H1 (cell line): ENCODE data around the gene RAB41. TPM values are rescaled to one million over a fixed set of nuclear protein-coding genes. Genes with fewer than 3 reads are reported as not detected.
A peak's percentile ranks its signal among the peaks of the same experiment; 100 is the strongest.

Experiments used
- CTCF ChIA-PET: fragments of 300-600 bp; sonication (Branson Sonifier 250); formaldehyde crosslinking; loops from one replicate; lab custom pipeline; 2021; ENCODE audit not compliant: partially characterized antibody; lab: Charles Lee
- POLR2A ChIA-PET: fragments of 300-600 bp; sonication (Branson Sonifier 250); formaldehyde crosslinking; loops from one replicate; lab custom pipeline; 2021; ENCODE audit warnings: inconsistent platforms; ENCODE audit not compliant: partially characterized antibody; lab: Charles Lee
- DNase-seq, 2 experiments: peaks; one replicate each; pipeline versions ENCODE4 v3.0.0 to v3.0.0-alpha.2; 2010 to 2022; ENCODE audit warnings: low spot score in 2 of 2, low read depth in 1 of 2, mixed read lengths in 1 of 2
- FAIRE-seq: peaks from 2 replicates; lab custom pipeline; 2011; peaks lifted over from hg19 to GRCh38; lab: Jason Lieb, UNC
- H2AFZ ChIP-seq: 2 replicates; pipeline ENCODE4 v1.8.1; 2012; ENCODE audit warnings: low read length, inconsistent platforms
- H2AK5ac ChIP-seq: 2 replicates; pipeline ENCODE4 v1.6.1; 2013; ENCODE audit warnings: low read depth, low read length
- H2BK120ac ChIP-seq: replicated peaks from 2 replicates; pipeline ENCODE3; 2013; ENCODE audit warnings: low read depth, low read length, inconsistent platforms
- H2BK12ac ChIP-seq: 2 replicates; pipeline ENCODE4 v1.6.1; 2013; ENCODE audit warnings: low read depth, low read length
- H2BK15ac ChIP-seq: 2 replicates; pipeline ENCODE4 v1.6.1; 2013; ENCODE audit warnings: low read length
- H2BK20ac ChIP-seq: 2 replicates; pipeline ENCODE4 v1.6.1; 2013; ENCODE audit warnings: low read length
- H2BK5ac ChIP-seq: 2 replicates; pipeline ENCODE4 v1.6.1; 2013; ENCODE audit warnings: low read depth, low read length
- H3K14ac ChIP-seq: 2 replicates; pipeline ENCODE4 v1.6.1; 2013; ENCODE audit warnings: inconsistent platforms; ENCODE audit not compliant: insufficient read length
- H3K18ac ChIP-seq: 2 replicates; pipeline ENCODE4 v1.6.1; 2013; ENCODE audit warnings: low read length; ENCODE audit errors: extremely low read depth
- H3K23ac ChIP-seq: 2 replicates; pipeline ENCODE4 v1.6.1; 2013; ENCODE audit warnings: inconsistent platforms; ENCODE audit not compliant: insufficient read length
- H3K23me2 ChIP-seq: 2 replicates; pipeline ENCODE4 v1.6.1; 2013; ENCODE audit warnings: low read depth, low read length
- H3K27ac ChIP-seq: 2 replicates; pipeline ENCODE4 v1.6.1; 2011; ENCODE audit warnings: low read depth, low read length, inconsistent platforms
- H3K27me3 ChIP-seq, 4 experiments: replicated peaks in 1 of 4; 1 replicate in 1 of 4; 2 replicates in 3 of 4; pipeline versions ENCODE4 v1.6.1 to v1.8.1; 2011 to 2013; ENCODE audit warnings: low read length in 3 of 4, mild to moderate bottlenecking in 3 of 4, inconsistent platforms in 2 of 4, mixed read lengths in 2 of 4, moderate library complexity in 1 of 4; ENCODE audit not compliant: control insufficient read depth in 3 of 4, insufficient read depth in 3 of 4; ENCODE audit errors: extremely low read depth in 1 of 4
- H3K36me3 ChIP-seq, 4 experiments: 2 replicates each; pipeline versions ENCODE4 v1.6.1 to v1.8.1; 2011 to 2013; ENCODE audit warnings: mild to moderate bottlenecking in 4 of 4, low read length in 3 of 4, moderate library complexity in 2 of 4, control low read depth in 1 of 4, inconsistent platforms in 1 of 4; ENCODE audit not compliant: insufficient read depth in 4 of 4, control insufficient read depth in 2 of 4
- H3K4ac ChIP-seq: replicated peaks from 2 replicates; pipeline ENCODE3; 2013; ENCODE audit warnings: low read length, low read depth, mixed read lengths, inconsistent platforms; ENCODE audit not compliant: insufficient read length
- H3K4me1 ChIP-seq, 4 experiments: replicated peaks in 1 of 4; 1 replicate in 1 of 4; 2 replicates in 3 of 4; pipeline versions ENCODE4 v1.6.1 to v1.8.1; 2011 to 2013; ENCODE audit warnings: low read length in 3 of 4, inconsistent platforms in 2 of 4, mixed read lengths in 1 of 4; ENCODE audit not compliant: insufficient read depth in 4 of 4, control insufficient read depth in 3 of 4
- H3K4me2 ChIP-seq, 2 experiments: 2 replicates each; pipeline versions ENCODE4 v1.6.1 to v1.8.1; 2011 to 2013; ENCODE audit warnings: low read depth in 2 of 2, low read length in 2 of 2, control low read depth in 1 of 2, inconsistent platforms in 1 of 2, mild to moderate bottlenecking in 1 of 2; ENCODE audit not compliant: insufficient read depth in 1 of 2
- H3K4me3 ChIP-seq, 4 experiments: fragments of 200-600, 300-600 bp in 1 of 4; sonication (generic), shearing (Covaris generic), sonication (Bioruptor Twin) in 1 of 4; 2 replicates each; pipeline versions ENCODE4 v1.5.1 to v1.8.1; 2011 to 2016; ENCODE audit warnings: low read length in 4 of 4, low read depth in 3 of 4, control low read depth in 2 of 4, inconsistent platforms in 2 of 4, mild to moderate bottlenecking in 2 of 4, mixed read lengths in 1 of 4, moderate library complexity in 1 of 4; ENCODE audit not compliant: insufficient read depth in 2 of 4; ENCODE audit errors: extremely low read depth in 1 of 4
- H3K56ac ChIP-seq: replicated peaks from 2 replicates; pipeline ENCODE3; 2013; ENCODE audit warnings: low read depth, mild to moderate bottlenecking, mixed read lengths, low read length, inconsistent platforms; ENCODE audit not compliant: insufficient read length
- H3K79me1 ChIP-seq: 2 replicates; pipeline ENCODE4 v1.6.1; 2013; ENCODE audit warnings: low read depth, low read length, control low read depth
- H3K79me2 ChIP-seq, 2 experiments: 2 replicates each; pipeline versions ENCODE4 v1.6.1 to v1.8.1; 2012 to 2013; ENCODE audit warnings: low read length in 2 of 2, mild to moderate bottlenecking in 2 of 2, inconsistent platforms in 1 of 2; ENCODE audit not compliant: insufficient read depth in 2 of 2, control insufficient read depth in 1 of 2
- H3K9ac ChIP-seq, 4 experiments: replicated peaks in 1 of 4; 1 replicate in 1 of 4; 2 replicates in 3 of 4; pipeline versions ENCODE4 v1.6.1 to v1.8.1; 2011 to 2013; ENCODE audit warnings: low read depth in 3 of 4, low read length in 3 of 4, control low read depth in 2 of 4, mild to moderate bottlenecking in 2 of 4, moderate library complexity in 2 of 4, inconsistent platforms in 1 of 4; ENCODE audit errors: extremely low read depth in 1 of 4
- H3K9me3 ChIP-seq, 2 experiments: 2 replicates each; pipeline versions ENCODE4 v1.6.1 to v1.8.1; 2012 to 2013; ENCODE audit warnings: mild to moderate bottlenecking in 2 of 2, moderate library complexity in 2 of 2, control low read depth in 1 of 2, inconsistent platforms in 1 of 2, low read depth in 1 of 2, low read length in 1 of 2, mixed read lengths in 1 of 2; ENCODE audit not compliant: insufficient read depth in 2 of 2
- H4K20me1 ChIP-seq, 2 experiments: replicated peaks in 1 of 2; 2 replicates each; pipeline versions ENCODE3 to v1.8.1; 2011 to 2013; ENCODE audit warnings: inconsistent platforms in 2 of 2, low read length in 2 of 2, mild to moderate bottlenecking in 1 of 2; ENCODE audit not compliant: insufficient read depth in 2 of 2, control insufficient read depth in 1 of 2
- H4K5ac ChIP-seq: 2 replicates; pipeline ENCODE4 v1.6.1; 2013; ENCODE audit warnings: low read length, low read depth, mixed read lengths, inconsistent platforms; ENCODE audit not compliant: insufficient read length
- H4K8ac ChIP-seq: 2 replicates; pipeline ENCODE4 v1.8.0; 2013; ENCODE audit warnings: mild to moderate bottlenecking, moderate library complexity, low read length, inconsistent platforms; ENCODE audit not compliant: insufficient read depth; ENCODE audit errors: extremely low read depth
- H4K91ac ChIP-seq: replicated peaks from 2 replicates; pipeline ENCODE3; 2013; ENCODE audit warnings: low read length, mixed read lengths, inconsistent platforms; ENCODE audit not compliant: insufficient read length
- JUN ChIP-seq: IDR thresholded peaks from 2 replicates; pipeline ENCODE4 v1.6.1; 2011; ENCODE audit warnings: low read depth, mild to moderate bottlenecking, improper control_type of control experiment, low read length
- KDM4A ChIP-seq: IDR thresholded peaks from one replicate; pipeline ENCODE4 v1.7.1; 2012; ENCODE audit warnings: low read depth, mild to moderate bottlenecking, moderate library complexity, low read length, inconsistent platforms; ENCODE audit not compliant: severe bottlenecking
- KDM5A ChIP-seq: fragments of 200-600 bp; IDR thresholded peaks from 2 replicates; pipeline ENCODE4 v1.7.1; 2012; ENCODE audit warnings: mild to moderate bottlenecking, low read length, inconsistent platforms, mixed read lengths
- POU5F1 ChIP-seq: IDR thresholded peaks from 2 replicates; pipeline ENCODE4 v1.6.1; 2011; ENCODE audit warnings: low read depth, mild to moderate bottlenecking, low read length, moderate library complexity
- SAP30 ChIP-seq: fragments of 300-600 bp; sonication (generic); IDR thresholded peaks from 2 replicates; pipeline ENCODE4 v1.7.1; 2012; ENCODE audit warnings: low read length, moderate library complexity, mild to moderate bottlenecking, inconsistent platforms; ENCODE audit not compliant: insufficient read depth, insufficient replicate concordance
- TAF1 ChIP-seq: IDR thresholded peaks from 2 replicates; pipeline ENCODE4 v1.6.1; 2011; ENCODE audit warnings: mild to moderate bottlenecking, low read depth, low read length
- TEAD4 ChIP-seq: IDR thresholded peaks from 2 replicates; pipeline ENCODE4 v1.6.1; 2012; ENCODE audit warnings: low read depth, low read length, inconsistent platforms, mixed read lengths
- WGBS, 2 experiments: shearing (Covaris generic) in 1 of 2; methylation state at CpG; one replicate each; pipeline versions ENCODE4 v1.1.6 to v1.1.7; 2013 to 2015; ENCODE audit warnings: low lambda C conversion rate in 2 of 2, mixed read lengths in 2 of 2, inconsistent platforms in 1 of 2, low coverage in 1 of 2, missing lambda C conversion rate in 1 of 2; ENCODE audit not compliant: insufficient replicate concordance in 2 of 2, insufficient coverage in 1 of 2, insufficient read length in 1 of 2; ENCODE audit errors: extremely low coverage in 1 of 2, missing lambda C conversion rate in 1 of 2; 5-methylcytosine and 5-hydroxymethylcytosine counted together
- polyA plus RNA-seq, 7 experiments: library from polyadenylated mRNA; depleted of rRNA in 3 of 7; stranded (reverse) in 5 of 7; unstranded in 2 of 7; fragments of >200 nt in 5 of 7; fragments of 200-250 nt in 2 of 7; gene quantifications; 1 replicate in 5 of 7; 2 replicates in 1 of 7; 4 replicates in 1 of 7; pipeline versions ENCODE4 v1.2.1 to v1.2.3, GENCODE V29; 2011 to 2013; ENCODE audit warnings: missing spikeins in 2 of 7, mixed read lengths in 2 of 7
- total RNA-seq: library from RNA; stranded (reverse); fragmentation: NEBNext Ultra II Directional; extraction: Animal tissue kit (Norgen Biotek cat#: 25700); gene quantifications from 2 replicates; pipeline ENCODE4 v1.2.1, GENCODE V29; 2021
- TF ChIP-seq, protein P1 (sequence below): IDR thresholded peaks from 2 replicates; pipeline ENCODE4 v1.6.1; 2012; ENCODE audit warnings: low read length, inconsistent platforms

RAB41 gene
- total and polyA plus RNA-seq, 2 of the 8 experiments (the other 6 are each of a cell fraction or from before 2014, with no cell fraction given), result not detected

DNA sequence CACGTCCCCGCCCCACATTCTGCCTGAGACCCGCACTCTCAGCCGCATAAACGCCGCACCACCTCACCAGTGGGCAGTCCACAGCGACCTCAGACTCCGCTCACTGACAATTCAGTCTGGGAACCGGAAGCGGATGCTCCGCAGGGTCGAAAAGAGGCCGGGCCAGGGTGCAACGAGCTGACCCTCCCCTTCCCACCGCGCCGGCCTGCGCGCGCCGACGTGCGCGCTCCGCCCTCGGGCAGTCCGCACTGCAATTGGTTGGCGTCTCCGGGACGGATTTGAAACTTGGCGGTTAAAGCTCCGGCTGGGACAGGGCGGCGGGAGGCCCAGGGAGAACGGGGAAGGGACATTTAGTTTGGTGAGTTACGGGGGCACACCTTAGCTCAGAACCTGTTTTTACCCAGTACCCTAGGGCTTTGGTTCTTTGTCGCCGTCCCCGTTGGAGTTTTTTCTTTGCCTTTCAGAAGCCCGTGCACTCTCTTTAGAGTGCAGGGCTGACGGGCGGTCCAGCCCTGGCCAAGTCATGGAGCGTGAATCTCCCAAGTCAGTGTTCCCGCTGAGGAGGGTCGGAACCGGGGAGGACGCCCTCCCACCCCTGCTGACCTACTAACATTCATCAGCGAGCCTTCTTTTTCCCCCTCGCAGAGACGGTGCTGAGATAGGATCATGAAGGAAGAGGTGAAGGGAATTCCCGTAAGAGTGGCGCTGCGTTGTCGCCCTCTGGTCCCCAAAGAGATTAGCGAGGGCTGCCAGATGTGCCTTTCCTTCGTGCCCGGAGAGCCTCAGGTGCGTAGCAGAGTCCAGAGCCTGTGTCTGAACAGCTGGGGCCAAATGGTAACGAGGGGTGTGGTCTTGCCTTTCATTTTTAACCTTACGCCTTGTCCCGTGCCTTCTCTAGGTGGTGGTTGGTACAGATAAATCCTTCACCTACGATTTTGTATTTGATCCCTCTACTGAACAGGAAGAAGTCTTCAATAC is 8.1 kb downstream of the RAB41 start, which contains the start of the genes KIF4A and PDZD11:
KIF4A (plus strand) TSS at position 312 of the 978 bp plus-strand sequence; CDS start at position 667, 355 bp downstream.
PDZD11 (minus strand) TSS at position 135 of the 978 bp plus-strand sequence. CDS start 586 bp downstream, outside the sequence.
- POLR2A ChIA-PET, result interaction anchor here (0.8 kb wide), 2 partner anchors 25 to 28 kb away, joined by 3 to 4 read pairs; no protein-coding TSS in a partner anchor
- no peak for FAIRE-seq
- WGBS, 2 experiments, result 0% methylated on average over 38 of the region's 62 CpGs; no CpG with 5 or more reads in 1 of the 2 experiments
- TF ChIP-seq KDM4A (peak; percentile 21), TAF1 (peak; percentile 41; the same call in 1 of the 2 replicates), TEAD4 (no peak), KDM5A (no peak), POU5F1 (no peak), SAP30 (peak; percentile 31), JUN (no peak)
- TF ChIP-seq, protein P1, sequence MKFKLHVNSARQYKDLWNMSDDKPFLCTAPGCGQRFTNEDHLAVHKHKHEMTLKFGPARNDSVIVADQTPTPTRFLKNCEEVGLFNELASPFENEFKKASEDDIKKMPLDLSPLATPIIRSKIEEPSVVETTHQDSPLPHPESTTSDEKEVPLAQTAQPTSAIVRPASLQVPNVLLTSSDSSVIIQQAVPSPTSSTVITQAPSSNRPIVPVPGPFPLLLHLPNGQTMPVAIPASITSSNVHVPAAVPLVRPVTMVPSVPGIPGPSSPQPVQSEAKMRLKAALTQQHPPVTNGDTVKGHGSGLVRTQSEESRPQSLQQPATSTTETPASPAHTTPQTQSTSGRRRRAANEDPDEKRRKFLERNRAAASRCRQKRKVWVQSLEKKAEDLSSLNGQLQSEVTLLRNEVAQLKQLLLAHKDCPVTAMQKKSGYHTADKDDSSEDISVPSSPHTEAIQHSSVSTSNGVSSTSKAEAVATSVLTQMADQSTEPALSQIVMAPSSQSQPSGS, result no peak

More for the DNA sequence above, 8.1 kb downstream of the RAB41 start, which contains the start of the genes KIF4A and PDZD11:
- Histone ChIP-seq H3K23me2 (no peaks in the 10 kb centered on the region; the same call in 1 of the 2 replicates), H2BK5ac (no peak within 1 kb of the TSS; the same call in 1 of the 2 replicates), H4K8ac (no peak within 1 kb of the TSS), H3K79me2 (peaks cover 0 to 18% of the 10 kb centered on the region in 2 experiments; a peak in 2 of 4 replicates), H3K4me3 (peak within 1 kb of the TSS; percentile 71 to 91 (median 82)), H2BK20ac (no peak within 1 kb of the TSS), H2BK120ac (no peak within 1 kb of the TSS), H3K79me1 (no peaks in the 10 kb centered on the region; the same call in 1 of the 2 replicates), H3K4ac (no peak within 1 kb of the TSS), H3K4me2 (peak within 1 kb of the TSS; percentile 69 to 72), H4K20me1 (no peaks in the 10 kb centered on the region), H3K9ac (peak within 1 kb of the TSS; percentile 14 to 67 (median 54)), H3K23ac (no peak within 1 kb of the TSS), H3K18ac (peak within 1 kb of the TSS; percentile 71), H2BK15ac (no peak within 1 kb of the TSS), H3K36me3 (peaks cover 0 to 12% (median 6%) of the 10 kb centered on the region in 4 experiments; a peak in 4 of 8 replicates), H3K9me3 (no peaks in the 10 kb centered on the region), H3K27ac (no peak within 1 kb of the TSS; the same call in 1 of the 2 replicates), H2AFZ (peak within 1 kb of the TSS; percentile 88; the same call in 1 of the 2 replicates), H2BK12ac (no peak within 1 kb of the TSS), H3K14ac (no peak within 1 kb of the TSS), H4K5ac (no peak within 1 kb of the TSS), H3K4me1 (no peaks in the 10 kb centered on the region; a peak in 2 of 7 replicates), H4K91ac (no peak within 1 kb of the TSS), H3K56ac (no peak within 1 kb of the TSS), H2AK5ac (no peak within 1 kb of the TSS), H3K27me3 (no peaks in the 10 kb centered on the region)
- DNase-seq, result peak; percentile 34 to 77
- CTCF ChIA-PET, result interaction anchor here (0.6 to 1.1 kb wide), 2 partner anchors 17 to 670 kb away, joined by 3 to 4 read pairs; no protein-coding TSS in a partner anchor
